NCI-H446 treated with DMSO at 0.1 percent for 48 hours (cell line): ENCODE results near the gene OR1J1.

Experiments used
- DNase-seq: peaks from one replicate; lab custom pipeline; 2025; lab: John Stamatoyannopoulos, UW

OR1J1 gene

GRCh38 chr9:122445155-122445749 is 32.5 kb downstream of the OR1J1 start:
- DNase-seq, result no peak

DNA sequence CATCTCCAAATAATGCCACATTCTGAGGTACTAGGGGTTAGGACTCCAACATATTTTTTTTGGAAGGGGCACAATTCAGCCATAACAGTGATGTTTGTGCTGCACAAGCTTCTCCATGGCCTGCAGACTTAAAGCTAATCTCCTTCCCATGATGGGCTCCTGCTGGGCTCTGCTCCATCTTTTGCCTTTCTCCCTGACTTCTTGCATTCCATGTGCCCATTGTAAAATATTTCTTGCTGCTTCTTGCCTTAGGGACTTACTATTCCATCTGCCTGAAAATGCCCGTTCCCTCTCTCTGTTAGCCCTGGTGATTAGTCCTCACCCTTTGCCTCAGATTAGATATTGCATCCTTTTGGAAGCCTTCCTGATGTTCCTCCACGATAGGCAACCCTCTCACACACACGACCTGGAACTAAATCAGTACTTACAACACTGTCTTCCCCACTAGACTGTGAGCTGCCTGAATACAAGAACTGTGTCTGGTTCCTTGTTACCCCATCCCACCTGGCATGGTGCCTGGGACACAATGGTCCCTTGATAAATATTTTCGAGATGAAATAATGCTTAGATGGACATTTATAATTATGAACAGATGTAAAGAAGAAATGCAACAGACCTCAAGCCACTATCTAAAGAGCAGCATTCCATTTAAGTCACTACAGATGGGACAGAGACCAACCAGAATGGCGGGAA is 33.5 kb downstream of the OR1J1 start:
- DNase-seq, result no peak

DNA sequence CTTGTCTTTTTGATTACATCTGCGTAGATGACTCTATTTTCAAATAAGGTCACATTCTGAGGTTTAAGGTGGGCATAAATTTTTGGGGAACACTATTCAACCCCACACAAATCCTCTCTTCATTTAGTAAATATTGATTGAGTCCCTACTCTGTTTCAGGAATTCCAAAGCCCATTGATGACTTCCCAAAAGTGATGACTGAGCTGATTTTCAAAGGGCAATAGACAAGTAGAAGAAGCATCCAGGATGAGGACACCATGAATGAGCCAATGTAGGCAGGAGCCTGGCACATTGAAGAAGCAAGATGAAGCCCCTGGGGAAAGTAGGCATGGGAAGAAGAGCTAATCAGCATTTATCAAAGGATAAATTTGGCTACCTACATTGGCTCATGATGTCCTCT is 35.2 kb downstream of the OR1J1 start:
- no peak for DNase-seq
